Measurements from ENCODE around the gene RXRA.
A peak's percentile ranks its signal among the peaks of the same experiment; 100 is the strongest.

Gene RXRA

DNA sequence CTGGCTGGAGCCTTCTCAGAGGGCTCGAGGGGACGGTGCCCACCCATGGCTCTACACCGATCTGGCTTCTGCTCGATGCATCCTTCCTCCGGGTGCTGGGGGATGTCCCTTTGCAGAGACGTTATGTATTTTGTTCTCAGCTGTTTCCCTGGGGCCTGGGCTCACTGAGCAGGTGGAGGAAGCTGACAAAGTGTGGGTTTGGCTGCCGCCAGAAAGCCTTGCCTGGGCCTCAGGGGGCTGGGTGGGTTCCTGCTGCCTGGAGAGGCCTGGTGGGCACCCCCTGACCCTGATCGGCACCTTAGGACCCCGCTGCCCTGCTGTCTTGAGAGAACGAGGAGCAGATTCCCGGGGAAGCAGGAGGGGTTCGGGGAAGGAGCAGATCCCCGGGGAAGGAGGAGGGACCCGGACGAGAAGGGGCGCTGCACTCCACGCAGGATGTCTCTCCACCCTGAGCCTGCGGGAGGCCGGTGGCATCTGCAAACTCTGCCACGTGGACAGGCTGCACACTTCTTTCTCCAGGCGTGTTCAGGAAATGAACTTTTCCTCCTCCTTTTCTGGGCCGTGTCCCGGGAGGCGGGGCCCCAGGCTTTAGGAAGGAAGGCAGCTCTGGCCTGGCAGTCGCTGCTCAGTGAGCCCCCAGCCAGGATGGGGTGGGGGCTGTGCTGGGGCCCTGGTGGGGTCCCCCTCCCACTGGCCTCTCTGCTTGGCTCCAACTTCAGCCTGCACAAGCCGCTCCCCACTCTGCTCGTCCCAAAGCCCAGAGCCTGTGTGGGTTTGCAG is 148.9 kb downstream of the RXRA start:
- in situ Hi-C loops (cut with MboI; ENCODE audit: low sequenced_read_pairs, unreplicated experiment), result no loop called here
- peak; percentile 65 for DNase-seq (ENCODE audit: low spot score)

DNA sequence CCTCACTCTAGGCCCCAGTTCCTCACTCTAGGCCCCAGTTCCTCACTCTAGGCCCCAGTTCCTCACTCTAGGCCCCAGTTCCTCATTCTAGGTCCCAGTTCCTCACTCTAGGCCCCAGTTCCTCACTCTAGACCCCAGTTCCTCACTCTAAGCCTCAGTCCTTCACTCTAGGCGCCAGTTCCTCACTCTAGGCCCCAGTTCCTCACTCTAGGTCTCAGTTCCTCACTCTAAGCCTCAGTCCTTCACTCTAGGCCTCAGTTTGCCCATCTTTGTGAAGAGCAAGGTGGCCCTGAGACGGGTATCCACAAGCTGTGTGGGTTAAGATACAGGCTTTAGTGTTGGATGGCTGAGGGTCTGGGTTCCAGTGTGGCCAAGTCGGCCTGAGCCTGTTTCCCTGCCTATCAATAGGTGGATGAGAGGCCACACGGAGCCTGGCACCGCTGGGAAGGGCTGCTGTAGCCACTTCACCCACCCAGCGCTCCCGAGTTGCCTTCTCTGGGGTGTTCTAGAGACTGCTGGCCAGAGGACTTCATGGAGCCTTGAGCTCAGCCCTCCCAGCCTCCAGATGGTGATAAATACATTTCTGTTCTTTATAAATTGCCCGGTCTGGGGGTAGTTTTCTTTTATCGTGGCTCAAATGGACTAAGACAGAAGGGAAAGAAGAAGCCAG is 150.2 kb downstream of the RXRA start:
- DNase-seq (ENCODE audit: low spot score), result no peak
- no peak for TF ChIP-seq CTCF (IDR thresholded peaks at IDR 0.05; ENCODE audit: borderline replicate concordance, control extremely low read depth, extremely low read depth, insufficient read depth, missing control alignments)
- in situ Hi-C loops (cut with MboI; ENCODE audit: low sequenced_read_pairs, unreplicated experiment), result no loop called here

More for the DNA sequence above, 148.9 kb downstream of the RXRA start:
- TF ChIP-seq CTCF (IDR thresholded peaks at IDR 0.05; ENCODE audit: borderline replicate concordance, control extremely low read depth, extremely low read depth, insufficient read depth, missing control alignments), result no peak

DNA sequence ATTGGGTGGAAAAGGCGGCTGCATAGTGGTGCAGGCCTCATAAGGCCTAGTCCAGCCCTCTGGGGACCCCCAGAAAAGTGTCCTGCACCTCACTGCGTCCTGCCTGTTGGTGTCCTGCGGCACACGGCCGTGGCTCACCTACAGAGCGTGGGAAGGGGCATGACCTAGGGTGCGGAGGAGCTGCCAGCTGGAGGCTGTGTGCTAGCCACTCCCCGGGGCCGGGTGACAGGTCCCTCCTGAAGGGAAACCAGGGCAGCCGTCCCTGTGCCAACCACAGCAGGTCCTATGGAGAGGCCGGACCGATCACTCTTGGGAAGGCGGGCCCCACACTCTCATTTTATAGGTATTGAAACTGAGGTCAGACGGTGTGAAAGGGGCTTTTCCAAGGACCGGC is 150.7 kb downstream of the RXRA start:
- in situ Hi-C loops (cut with MboI; ENCODE audit: low sequenced_read_pairs, unreplicated experiment), result no loop called here
- no peak for TF ChIP-seq CTCF (IDR thresholded peaks at IDR 0.05; ENCODE audit: borderline replicate concordance, control extremely low read depth, extremely low read depth, insufficient read depth, missing control alignments)

GRCh38 chr9:134477342-134477925 is 151.2 kb downstream of the RXRA start:
- in situ Hi-C loops (cut with MboI; ENCODE audit: low sequenced_read_pairs, unreplicated experiment), result no loop called here
- DNase-seq (ENCODE audit: low spot score), result no peak
- no peak for TF ChIP-seq CTCF (IDR thresholded peaks at IDR 0.05; ENCODE audit: borderline replicate concordance, control extremely low read depth, extremely low read depth, insufficient read depth, missing control alignments)

More for the DNA sequence above, 150.7 kb downstream of the RXRA start:
- no peak for DNase-seq (ENCODE audit: low spot score)

DNA sequence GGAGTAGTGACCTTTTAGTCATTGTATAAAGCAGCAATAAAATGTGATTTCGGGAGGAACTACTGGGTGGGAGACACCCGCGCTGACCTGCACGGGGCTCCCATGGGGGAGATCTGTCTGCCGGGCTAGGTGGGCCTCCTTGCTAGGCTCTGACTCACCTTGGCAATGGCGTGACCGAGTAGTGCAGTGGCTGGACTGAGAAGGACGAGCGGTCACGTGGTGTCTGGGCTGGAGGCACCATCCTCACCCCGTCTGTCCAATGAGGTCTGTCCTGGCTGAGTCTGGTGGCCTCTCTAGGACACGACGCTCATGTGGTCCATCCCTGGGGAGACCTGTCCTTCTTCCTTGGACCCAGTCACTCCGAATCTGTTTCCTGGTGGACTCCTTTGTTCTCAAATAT is 151.7 kb downstream of the RXRA start:
- no peak for DNase-seq (ENCODE audit: low spot score)
- no peak for TF ChIP-seq CTCF (IDR thresholded peaks at IDR 0.05; ENCODE audit: borderline replicate concordance, control extremely low read depth, extremely low read depth, insufficient read depth, missing control alignments)
- in situ Hi-C loops (cut with MboI; ENCODE audit: low sequenced_read_pairs, unreplicated experiment), result no loop called here

- in situ Hi-C loops (cut with MboI; ENCODE audit: low sequenced_read_pairs, unreplicated experiment), result no loop called here
- no peak for TF ChIP-seq CTCF (IDR thresholded peaks at IDR 0.05; ENCODE audit: borderline replicate concordance, control extremely low read depth, extremely low read depth, insufficient read depth, missing control alignments)
- no peak for DNase-seq (ENCODE audit: low spot score)
Observed at GRCh38 chr9:134481762-134482161, 155.5 kb downstream of the RXRA start.
